COLO829 (cell line): ENCODE measurements around the gene LPAR5.

Experiments used
- DNase-seq: peaks from one replicate; pipeline ENCODE4 v3.0.0; 2012; ENCODE audit warnings: low spot score

The LPAR5 gene

DNA sequence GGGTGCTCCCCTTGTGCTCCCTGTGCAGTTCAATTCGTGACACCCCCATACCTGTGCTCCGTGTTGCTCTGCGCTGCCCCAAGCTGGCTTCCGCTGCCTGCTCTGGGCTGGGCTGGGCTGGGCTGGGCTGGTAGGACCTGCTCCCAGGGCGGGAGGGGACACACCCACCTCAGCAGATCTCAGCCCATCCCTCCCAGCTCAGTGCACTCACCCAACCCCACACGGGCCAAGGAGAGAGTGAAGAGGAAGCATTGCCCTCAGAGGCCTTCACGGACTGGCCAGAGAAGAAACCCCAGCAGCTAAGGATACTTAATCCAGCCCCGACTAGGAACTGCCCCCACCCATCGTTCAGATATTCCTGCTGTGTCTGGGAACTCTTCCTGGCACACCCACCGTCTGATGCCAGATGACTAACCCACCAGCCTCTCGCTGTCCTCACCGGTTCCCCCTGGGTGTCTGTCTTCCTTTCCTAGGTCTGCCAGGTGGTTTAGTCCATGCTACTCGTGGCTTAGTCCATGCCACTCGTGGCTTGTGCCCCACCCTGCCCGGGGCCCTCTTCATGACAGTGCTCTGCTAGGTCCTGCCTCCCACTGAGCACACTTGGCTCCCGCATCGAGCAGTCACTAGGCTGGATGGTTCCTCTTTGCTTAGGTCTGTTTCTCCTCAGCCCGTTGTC lies at the start of gene LPAR5:
TSS of gene LPAR5 (minus strand) at position 104 of the 676 bp plus-strand sequence. CDS start 14,711 bp downstream, outside the sequence.
- DNase-seq = no peak

DNA sequence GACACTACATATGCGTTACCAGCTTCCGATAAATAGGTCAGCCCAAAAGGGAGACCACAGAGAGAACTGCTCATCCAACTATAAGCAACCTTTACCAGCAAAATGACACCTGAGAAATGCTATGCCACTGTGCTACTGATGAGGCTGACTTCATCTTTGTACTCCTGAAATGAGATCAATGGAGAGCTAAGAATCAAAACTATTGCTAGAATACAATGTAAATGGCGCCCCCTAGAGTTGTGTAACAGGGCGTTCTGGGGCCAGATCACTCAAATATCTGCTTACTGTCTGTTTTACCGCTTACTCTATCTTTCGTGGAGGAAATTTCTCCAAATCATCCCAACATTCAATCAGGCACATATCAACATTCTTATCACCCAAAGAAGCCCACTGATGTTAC lies 48.9 kb upstream of the LPAR5 start:
- peak; percentile 47 for DNase-seq

DNA sequence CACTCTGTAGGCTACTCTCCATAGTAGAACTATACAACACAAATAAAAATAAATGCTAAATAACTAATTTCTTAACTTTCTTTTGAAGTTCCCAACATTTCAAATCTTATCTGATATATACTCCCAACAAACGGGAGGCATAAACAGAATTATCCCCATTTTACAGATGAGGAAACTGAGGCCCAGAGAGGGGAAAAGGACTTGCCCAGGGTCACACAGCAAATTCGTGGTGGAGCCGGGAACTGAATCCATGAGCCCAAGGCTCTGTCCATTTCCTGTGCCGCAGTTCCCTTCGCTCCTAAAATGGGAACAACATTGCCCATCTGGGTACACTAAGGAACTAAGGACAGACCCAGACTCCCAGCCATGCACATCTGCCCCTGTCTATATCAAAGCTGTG lies 41.2 kb upstream of the LPAR5 start:
- DNase-seq = no peak

DNA sequence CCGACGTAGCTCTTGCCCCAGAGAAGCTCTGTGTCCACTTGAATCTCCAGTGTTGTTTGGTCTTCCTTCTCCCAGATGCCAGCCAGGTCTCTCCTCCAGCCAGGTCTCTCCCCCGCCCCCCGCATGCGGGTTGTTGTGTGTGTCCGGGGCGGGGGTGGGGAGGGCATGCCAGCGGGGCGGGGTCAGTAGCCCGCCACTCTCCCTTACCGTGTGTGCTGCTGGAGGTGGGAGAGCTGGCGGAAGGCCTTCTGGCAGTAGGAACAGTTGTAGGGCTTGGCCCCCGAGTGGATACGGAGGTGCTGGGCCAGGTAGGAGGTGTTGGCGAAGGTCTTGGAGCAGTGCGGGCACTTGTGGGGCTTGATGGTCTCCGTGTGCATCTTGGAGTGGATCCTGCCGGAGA lies 36.4 kb upstream of the LPAR5 start:
- no peak for DNase-seq

DNA sequence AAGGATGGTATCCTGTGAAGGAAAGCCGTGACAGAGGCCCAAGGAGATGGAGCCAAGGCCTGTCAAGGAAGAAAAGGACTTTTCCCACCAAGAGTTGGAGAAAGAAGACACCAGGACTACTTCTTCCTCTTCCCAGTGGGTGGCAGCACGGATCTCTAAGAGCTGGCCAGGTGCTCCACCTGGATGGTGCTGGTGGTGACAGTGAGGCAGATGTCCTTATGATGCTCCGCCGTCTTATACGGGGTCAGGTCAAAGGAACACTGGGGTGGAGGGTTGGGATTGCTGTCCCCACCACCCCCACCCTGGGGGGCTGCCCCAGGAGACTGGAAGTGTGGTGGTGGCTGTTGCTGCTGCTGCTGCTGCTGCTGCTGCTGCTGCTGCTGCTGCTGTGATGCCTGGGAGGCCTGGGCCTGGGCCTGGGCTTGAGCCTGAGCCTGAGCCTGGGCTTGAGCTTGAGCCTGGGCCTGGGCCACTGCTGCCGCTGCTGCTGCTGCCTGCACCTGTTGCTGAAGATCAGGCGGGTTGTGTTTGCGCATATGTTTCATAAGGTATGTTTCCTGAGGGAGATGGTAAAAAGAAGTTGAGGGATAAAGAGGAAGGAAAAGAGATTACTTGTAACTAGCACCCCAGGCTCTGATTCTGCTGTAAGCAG lies 31.9 kb upstream of the LPAR5 start:
- DNase-seq = no peak

DNA sequence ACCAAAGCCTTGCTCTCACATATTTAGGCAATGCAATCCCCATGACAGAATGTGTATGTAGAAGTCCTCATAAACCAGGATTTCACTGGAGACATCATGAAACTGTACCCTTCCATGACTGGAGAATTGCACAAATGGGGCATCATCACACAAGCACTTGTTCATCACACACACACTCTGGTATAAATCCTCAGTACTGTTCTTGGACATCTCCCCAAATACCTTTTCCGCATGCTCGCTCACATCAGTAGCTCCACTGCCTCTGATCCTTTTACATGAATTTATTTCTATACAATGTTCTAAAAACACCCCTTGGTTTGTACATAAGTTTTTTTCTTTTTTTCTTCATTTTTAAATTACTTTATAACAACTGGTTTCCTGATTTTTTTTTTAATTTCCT lies 30.5 kb upstream of the LPAR5 start:
- DNase-seq = no peak

DNA sequence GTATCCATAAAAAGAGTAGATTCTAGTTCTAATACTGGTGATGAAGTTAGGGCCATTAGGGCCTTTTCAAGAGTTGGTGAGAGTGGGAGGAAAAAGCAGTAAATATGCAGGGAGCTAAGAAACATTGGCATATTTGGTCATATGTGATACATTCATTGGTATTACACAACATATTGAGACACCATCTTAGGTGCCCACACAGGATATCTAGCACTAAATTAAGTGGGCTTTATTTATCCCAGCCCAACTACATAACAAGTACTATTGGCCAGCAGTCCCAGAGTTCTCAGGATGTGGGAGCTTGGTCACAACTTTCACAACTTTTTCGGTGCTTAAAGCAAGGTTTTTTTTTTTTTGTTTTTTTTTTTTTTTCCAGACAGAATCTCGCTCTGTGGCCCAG lies 29.1 kb upstream of the LPAR5 start:
- no peak for DNase-seq

DNA sequence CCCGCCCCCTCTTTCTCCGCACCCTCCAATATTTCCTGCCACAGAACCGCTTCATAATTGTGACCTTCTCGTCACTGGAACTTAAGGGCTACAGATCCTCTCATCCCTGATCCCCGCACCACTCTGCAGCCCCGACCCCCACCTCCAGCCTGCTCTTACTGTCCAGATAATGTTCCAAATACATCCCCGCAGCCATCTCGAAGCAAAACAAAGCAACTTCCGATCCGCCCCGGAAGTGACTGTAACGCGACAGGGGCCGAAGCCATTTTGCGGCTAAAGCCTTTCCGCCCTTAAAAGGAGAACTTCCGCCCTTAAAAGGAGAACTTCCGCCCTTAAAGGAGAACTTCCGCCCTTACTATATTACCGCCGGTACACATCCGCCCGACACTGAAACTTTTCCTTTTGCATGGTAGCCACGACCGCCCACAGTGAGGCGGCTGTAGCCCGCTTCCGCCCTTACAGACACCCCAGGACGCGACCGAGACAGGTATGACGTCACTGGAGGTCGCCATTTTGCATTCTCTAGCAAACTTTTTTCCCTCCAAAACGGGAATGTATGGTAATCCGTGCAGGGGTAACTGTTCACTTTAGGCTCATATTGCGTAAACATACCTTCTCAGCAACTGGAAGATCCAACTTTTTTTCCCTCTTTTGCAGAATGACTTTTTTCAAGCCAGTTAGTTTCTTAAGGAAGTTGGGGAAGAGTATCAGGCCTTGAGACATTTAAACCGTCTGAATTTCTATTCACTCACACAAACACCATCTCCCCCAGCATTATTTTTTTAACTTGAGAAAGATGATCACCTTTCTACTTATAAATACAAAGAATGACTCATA lies 27.4 kb upstream of the LPAR5 start, which contains the start of gene ING4:
TSS of gene ING4 (minus strand) at position 214 of the 837 bp plus-strand sequence. CDS start at position 196, 18 bp downstream.
- DNase-seq = peak; percentile 99

DNA sequence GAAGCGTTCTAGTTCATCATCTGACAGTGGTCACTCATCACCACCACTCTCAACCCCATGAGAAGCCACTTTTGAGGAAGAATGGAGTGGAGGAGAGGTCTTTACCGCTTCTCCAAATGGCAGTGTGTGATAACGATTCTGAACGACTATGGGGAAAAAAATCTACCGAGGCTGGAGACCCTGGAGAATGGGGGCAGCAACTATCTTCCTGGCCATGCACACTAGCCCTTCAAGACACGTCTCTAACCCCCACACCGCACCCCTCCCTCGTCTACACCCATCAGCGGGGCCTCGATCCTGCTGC lies 26.8 kb upstream of the LPAR5 start:
- DNase-seq = peak; percentile 57

DNA sequence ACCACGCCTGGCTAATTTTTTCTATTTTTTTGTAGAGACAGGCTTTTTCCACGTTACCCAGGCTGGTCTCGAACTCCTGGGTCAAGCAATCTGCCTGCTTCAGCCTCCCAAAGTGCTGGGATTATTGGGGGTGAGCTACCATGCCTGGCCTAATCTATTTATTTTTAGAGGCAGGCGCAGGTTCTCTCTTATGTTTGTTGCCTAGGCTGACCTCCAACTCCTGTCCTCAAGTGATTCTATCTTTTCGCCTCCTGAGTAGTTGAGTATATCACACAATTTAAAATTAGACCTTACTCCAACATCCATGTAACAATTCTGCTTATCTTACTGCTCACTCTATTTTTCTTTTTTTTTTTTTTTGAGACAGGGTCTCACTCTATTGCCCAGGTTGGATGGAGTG lies 18.2 kb upstream of the LPAR5 start:
- DNase-seq = no peak

DNA sequence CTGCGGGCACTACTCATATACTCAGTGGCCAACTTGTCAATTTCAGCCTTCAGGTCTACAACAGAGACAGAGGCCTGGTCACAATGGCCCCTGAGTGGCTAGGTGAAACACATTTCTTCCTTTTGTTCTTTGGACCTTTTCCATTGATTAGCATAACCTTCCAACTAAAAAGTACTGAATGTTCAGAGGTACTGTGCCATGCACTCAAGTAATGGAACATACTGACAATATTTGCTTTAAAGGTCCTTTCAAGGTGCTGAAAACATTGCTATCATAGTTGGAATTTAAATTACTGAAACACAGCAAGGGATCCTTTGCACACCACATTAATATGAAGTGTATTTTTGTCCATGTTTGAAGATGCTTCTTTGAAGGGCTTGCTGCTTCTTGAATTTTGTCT lies 17.6 kb upstream of the LPAR5 start:
- DNase-seq = no peak

DNA sequence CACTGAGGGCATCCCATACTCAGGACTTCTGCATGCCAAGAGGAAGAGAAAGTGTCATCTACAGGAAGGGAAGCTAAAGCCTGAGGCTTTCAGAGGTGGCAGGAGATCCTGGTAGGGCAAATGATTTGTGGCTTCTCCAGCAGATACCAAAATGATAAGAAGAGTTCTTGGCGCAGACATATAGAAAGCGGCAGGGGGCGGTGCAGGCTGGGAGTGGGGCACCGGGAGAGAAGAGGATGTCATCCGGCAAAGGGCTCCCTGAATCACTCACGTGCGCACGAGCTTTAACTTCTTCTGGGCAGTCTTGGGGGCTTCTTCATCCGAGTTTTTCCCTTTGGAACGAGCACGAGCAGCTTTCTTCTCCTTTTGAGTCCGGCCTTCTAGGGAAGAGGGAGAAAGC lies 16.6 kb upstream of the LPAR5 start:
- DNase-seq = no peak

DNA sequence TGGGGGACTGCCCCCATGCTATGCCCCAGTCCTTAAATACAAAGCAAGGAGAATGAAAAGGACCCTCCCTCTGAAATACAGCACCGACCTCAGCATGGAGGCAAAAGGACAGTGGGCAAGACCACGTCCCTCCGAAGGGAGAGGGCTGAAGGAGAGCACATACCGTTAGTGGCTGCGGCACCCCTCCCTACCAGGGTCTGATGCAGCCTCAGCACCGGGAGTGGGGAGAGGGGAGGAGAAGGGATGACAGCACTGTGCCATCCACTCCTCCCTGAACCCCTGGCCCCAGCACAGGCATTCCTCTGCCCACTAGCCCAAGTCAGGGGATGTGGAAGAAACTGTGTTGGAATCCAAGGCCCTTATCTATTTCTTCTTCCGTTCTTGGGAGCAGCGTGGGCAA lies 15.1 kb upstream of the LPAR5 start:
- no peak for DNase-seq

DNA sequence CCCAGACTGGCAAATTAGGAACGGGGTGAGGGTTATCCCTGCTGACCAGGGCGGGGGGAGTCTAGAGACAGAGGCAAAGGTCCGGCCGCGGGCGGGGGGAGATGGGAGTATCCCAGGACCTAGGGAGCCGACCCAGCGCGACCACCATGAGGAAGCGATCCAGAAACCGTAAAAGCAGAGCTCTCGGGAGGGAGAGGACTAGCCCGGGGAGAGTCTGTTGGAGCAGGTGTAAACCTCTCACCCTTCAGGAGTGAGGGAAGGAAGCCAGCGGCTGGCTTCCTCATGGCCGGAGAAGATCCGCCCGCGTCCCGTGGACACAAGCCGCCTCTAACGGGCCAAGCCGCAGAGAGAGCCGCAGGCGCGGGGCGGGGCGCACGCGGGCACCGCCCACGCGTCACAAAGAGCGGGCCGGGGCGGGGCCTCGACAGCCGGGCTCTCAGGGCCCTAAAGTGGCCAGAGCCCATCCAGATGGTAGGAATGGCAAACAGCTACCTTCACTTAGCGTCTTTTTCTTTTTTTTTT lies 11.4 kb upstream of the LPAR5 start, which contains the start of gene ACRBP:
TSS of gene ACRBP (minus strand) at position 350 of the 522 bp plus-strand sequence. CDS start at position 284, 66 bp downstream.
- no peak for DNase-seq

DNA sequence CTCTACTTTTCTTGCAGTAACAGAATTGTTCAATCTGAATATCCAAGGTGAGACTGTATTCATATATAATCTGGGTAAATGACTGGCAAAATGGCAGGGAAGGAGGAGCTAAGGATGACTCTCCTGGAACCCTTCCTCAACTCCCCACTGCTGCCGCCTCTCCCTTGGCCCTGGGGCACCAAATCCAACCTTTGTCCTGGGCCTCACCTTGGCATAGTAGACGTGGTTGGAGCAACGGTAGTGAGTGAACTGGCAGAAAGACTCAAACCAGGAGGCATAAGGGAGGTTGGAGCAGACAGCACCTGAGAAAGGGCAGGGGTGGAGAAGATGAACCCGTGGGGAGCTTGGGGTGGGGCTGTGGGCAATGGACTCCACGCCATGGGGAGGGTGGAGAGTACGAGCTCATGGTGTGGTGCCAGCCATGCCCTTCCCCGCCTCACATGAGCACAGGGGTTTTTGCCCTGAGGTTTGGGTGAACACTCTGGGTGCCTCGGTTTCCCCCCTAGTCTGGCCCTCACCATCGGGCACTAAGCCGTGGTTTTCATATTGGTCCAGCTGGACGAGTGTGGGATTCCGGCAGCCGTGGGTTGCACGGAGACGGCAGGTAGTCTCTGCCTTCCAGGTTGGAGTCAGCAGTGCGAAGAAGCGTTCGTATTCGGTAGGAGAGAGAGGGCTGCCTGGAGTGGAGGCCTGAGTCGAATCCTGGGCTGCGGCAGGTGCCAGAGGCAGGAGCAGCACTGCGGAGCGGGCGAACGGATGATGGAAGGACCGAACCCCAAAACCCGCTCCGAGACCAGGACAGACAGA lies 10.7 kb upstream of the LPAR5 start:
- no peak for DNase-seq

DNA sequence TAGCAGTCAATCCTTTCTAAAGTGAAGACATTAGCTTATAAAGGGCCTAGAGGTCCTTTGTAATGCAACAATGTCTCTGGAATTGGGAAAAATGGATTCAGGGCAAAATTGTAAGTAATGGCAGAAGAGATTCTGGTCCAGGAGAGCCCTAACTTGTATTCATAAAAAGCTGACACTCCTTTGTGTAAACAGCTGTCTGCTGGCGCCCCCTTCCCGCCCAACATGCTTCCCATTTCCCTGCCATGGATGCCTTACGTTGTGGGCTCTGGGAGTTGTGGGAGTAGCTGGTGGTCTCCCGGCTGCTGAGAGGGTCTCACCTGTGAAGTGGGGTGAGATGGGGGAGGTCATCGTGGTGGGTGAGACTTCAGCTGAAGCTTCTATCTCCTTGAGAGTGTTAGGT lies 9.1 kb upstream of the LPAR5 start:
- no peak for DNase-seq

DNA sequence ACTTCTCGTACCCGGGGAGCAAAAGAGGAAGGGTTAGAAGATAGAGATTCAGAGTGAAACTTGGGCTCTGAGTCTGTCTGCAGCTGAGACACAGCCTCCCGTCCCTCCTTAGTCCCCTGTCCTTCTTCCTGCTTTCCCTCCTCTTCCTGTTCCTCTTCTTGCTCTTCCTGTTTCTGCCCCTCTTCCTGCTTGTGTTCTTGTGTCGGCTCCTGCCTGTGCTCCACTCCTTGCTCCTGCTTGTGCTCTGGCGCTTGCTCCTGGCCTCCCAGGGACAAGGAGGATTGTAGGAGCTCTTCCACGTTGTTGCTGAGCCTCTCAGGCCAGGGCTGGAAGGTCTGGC lies 8.5 kb upstream of the LPAR5 start:
- no peak for DNase-seq

DNA sequence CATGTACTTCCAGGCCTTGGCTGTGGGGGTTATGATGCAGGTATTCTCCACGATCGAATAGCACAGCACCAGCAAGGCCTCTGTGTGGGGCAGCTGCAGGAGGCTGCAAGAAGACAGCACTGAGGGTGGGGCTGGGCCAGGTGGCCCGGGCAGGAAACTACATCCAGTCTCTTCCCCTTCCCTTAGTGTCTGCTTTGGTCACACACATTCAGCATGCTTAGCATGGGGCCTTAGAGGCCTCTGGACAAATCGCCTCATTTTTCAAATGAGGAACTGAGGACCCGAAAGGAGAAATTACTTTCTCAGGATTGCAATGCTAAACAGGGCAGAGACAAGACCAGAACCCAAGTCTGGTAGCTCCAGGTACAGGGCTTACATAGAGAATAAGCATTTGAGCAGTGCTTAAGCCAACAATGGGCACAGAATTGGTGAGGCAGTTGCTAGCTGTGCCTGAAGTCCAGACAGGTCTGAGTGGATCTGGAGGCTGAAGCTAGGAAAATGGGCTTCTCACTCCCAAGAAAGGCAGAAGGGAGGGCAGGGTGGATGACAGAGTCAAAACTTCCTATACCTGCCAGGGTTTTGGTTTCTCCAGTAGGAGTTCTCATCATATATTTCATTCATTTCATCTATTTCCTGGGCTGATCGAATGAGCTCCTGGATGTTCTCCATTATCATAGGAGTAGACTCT lies 8.0 kb upstream of the LPAR5 start:
- DNase-seq = no peak

DNA sequence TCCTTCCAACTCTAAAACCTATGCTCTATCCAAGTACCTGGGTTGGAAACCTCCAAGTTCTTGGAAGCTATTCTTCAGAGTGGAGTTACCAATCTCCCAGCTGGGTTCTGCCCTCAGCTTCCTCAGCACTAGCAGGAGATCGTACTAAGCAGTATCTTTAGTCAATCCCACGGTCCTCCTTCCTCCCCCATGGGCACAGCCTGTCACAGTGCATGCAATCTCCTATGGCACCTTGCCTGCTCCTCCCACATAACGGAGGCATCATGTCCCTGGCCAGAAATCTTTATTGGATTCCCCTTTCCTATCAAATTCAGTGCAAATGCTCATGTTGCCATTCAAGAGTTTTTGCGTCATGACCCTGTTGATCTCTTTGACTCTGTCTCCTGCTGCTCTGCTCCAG lies 5.4 kb upstream of the LPAR5 start:
- no peak for DNase-seq

DNA sequence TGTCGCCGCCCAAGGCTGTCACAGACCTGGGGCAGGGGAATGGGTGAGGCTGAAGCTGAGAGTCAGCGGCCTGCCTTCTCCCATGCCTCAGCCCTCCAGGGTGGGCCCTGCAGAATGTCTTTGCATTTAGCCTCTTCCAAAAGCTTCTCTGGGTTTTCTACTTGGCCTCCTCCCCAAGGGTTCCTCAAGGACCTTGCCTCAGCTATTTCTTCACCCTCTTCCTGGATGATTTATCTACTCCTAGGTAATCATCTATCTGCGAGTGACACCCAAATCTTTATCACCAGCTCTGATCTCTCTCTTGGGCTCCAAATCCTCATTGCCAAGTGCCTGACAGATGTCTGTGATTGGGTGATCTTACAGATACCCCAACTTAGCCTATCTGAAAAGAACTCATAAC lies 4.7 kb upstream of the LPAR5 start:
- no peak for DNase-seq

DNA sequence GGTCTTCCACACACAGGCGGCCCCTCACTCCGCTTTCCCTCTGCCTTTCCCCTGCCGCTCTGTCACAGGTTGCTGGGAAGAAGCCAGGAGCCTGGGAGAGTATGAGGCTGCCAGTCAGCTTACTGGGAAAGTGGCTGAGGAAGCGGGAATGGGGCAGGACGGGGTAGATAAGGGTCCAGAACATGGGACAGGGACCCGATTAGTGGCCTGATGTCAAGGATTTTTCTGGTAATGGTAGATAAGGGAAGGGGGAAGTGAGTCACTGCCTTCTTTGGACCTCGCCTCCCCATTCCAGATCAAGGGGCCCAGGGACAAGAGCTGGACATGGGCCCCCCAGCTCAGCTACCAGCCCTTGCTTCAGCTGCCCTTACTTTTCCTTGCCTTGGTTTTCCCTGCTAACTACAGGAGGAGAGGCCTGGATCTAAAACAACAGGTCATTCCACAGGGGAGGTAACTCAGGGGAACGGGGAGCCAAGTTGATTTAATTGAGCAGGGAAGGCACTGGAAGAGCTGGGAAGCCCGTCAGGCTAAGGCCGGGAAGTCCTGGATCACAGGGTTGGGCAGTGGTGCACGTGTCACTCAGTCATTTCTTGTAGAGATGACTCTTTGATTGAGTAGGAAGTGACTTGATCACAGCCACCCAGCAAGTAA lies 3.5 kb upstream of the LPAR5 start:
- DNase-seq = no peak
